Measurements from ENCODE around the gene TBX4.
A peak's percentile ranks its signal among the peaks of the same experiment; 100 is the strongest.

The TBX4 gene

GRCh38 chr17:61452301-61453290, at the start of gene TBX4:
TBX4 (plus strand) TSS chr17:61452422; CDS start chr17:61456491, 4,069 bp downstream.
- no peak for DNase-seq

- peak; percentile 70 for DNase-seq
These were observed 49.0 kb upstream of the TBX4 start for GRCh38 chr17:61402978-61403800.

- peak; percentile 66 for DNase-seq
These were observed 48.2 kb upstream of the TBX4 start for GRCh38 chr17:61403801-61404662.

- no peak for DNase-seq
These were observed 47.6 kb upstream of the TBX4 start for GRCh38 chr17:61404663-61404912.

GRCh38 chr17:61404913-61405685, 47.1 kb upstream of the TBX4 start:
- DNase-seq: no peak

GRCh38 chr17:61405686-61406536, 46.3 kb upstream of the TBX4 start:
- DNase-seq: no peak

GRCh38 chr17:61406537-61406845, 45.7 kb upstream of the TBX4 start:
- DNase-seq: no peak

GRCh38 chr17:61406971-61407911, 45.0 kb upstream of the TBX4 start:
- no peak for DNase-seq

GRCh38 chr17:61408151-61409041, 43.8 kb upstream of the TBX4 start:
- DNase-seq: peak; percentile 60

GRCh38 chr17:61409301-61410112, 42.7 kb upstream of the TBX4 start:
- DNase-seq: peak; percentile 79

GRCh38 chr17:61410141-61411010, 41.8 kb upstream of the TBX4 start:
- peak; percentile 90 for DNase-seq

- no peak for DNase-seq
These were observed 41.3 kb upstream of the TBX4 start for GRCh38 chr17:61411011-61411260.

GRCh38 chr17:61411261-61412142, 40.7 kb upstream of the TBX4 start:
- DNase-seq: peak; percentile 76

- peak; percentile 94 for DNase-seq
These were observed 39.9 kb upstream of the TBX4 start for GRCh38 chr17:61412143-61412859.

- DNase-seq: no peak
These were observed 39.2 kb upstream of the TBX4 start for GRCh38 chr17:61412860-61413660.
